Fibroblast of lung (primary cell): ENCODE results near the gene MAPK8. TPM values are rescaled to one million over a fixed set of nuclear protein-coding genes. Genes with fewer than 3 reads are reported as not detected.

Experiments
- DNase-seq, 2 donors: peaks; one replicate each; pipeline versions ENCODE4 v3.0.0 to v3.0.0-alpha.2; 2010; ENCODE audit warnings: low read depth in 2 of 2
- H2AFZ ChIP-seq: 2 replicates; pipeline ENCODE4 v1.5.1; 2012; ENCODE audit warnings: low read length, control low read depth, inconsistent platforms
- H3K27ac ChIP-seq: 2 replicates; pipeline ENCODE4 v1.5.1; 2011; ENCODE audit warnings: low read length, control low read depth; ENCODE audit not compliant: insufficient read depth
- H3K27me3 ChIP-seq: 2 replicates; pipeline ENCODE4 v1.5.1; 2011; ENCODE audit warnings: mild to moderate bottlenecking, low read length; ENCODE audit not compliant: control insufficient read depth, insufficient read depth
- H3K36me3 ChIP-seq: 2 replicates; pipeline ENCODE4 v1.5.1; 2011; ENCODE audit warnings: low read length; ENCODE audit not compliant: control insufficient read depth, insufficient read depth
- H3K4me1 ChIP-seq: 2 replicates; pipeline ENCODE4 v1.5.1; 2011; ENCODE audit warnings: low read length; ENCODE audit not compliant: control insufficient read depth, insufficient read depth; ENCODE audit errors: extremely low read depth
- H3K4me2 ChIP-seq: 2 replicates; pipeline ENCODE4 v1.5.1; 2011; ENCODE audit warnings: low read length, control low read depth; ENCODE audit not compliant: insufficient read depth; ENCODE audit errors: extremely low read depth
- H3K4me3 ChIP-seq, 4 experiments: fragments of 200-600 bp in 1 of 4; sonication (generic) in 1 of 4; replicated peaks in 1 of 4; 2 replicates each; pipeline ENCODE4 v1.5.1; 2011 to 2016; ENCODE audit warnings: low read length in 4 of 4, low read depth in 3 of 4, mild to moderate bottlenecking in 3 of 4, control low read depth in 2 of 4, inconsistent platforms in 1 of 4, mixed read lengths in 1 of 4; ENCODE audit not compliant: insufficient read depth in 1 of 4; ENCODE audit errors: control extremely low read depth in 1 of 4
- H3K79me2 ChIP-seq: 2 replicates; pipeline ENCODE4 v1.5.1; 2012; ENCODE audit warnings: mild to moderate bottlenecking, low read length, inconsistent platforms; ENCODE audit not compliant: control insufficient read depth, insufficient read depth
- H3K9ac ChIP-seq: 2 replicates; pipeline ENCODE4 v1.5.1; 2011; ENCODE audit warnings: mild to moderate bottlenecking, low read length, control low read depth; ENCODE audit not compliant: insufficient read depth
- H3K9me3 ChIP-seq: 2 replicates; pipeline ENCODE4 v1.5.1; 2012; ENCODE audit warnings: low read depth, low read length; ENCODE audit not compliant: control insufficient read depth, insufficient read depth
- H4K20me1 ChIP-seq: 2 replicates; pipeline ENCODE4 v1.5.1; 2011; ENCODE audit warnings: low read length; ENCODE audit not compliant: control insufficient read depth, insufficient read depth; ENCODE audit errors: extremely low read depth
- CTCF ChIP-seq, 2 donors: IDR thresholded peaks in 1 of 2; conservative IDR thresholded peaks in 1 of 2; 1 replicate in 1 of 2; 2 replicates in 1 of 2; pipeline ENCODE4 v1.5.1; 2011 to 2012; ENCODE audit warnings: low read length in 2 of 2, control low read depth in 1 of 2, inconsistent platforms in 1 of 2, low read depth in 1 of 2, mild to moderate bottlenecking in 1 of 2
- EZH2 ChIP-seq: IDR thresholded peaks from 2 replicates; pipeline ENCODE4 v1.5.1; 2012; ENCODE audit warnings: low read length, control low read depth, mild to moderate bottlenecking; ENCODE audit errors: missing control alignments
- polyA plus RNA-seq, 2 donors: library from polyadenylated mRNA; depleted of rRNA in 1 of 2; stranded (reverse) in 1 of 2; unstranded in 1 of 2; fragments of >200 nt; gene quantifications; 2 replicates each; pipeline ENCODE4 v1.2.1, GENCODE V29; 2011 to 2012; ENCODE audit warnings: missing spikeins in 1 of 2
- total RNA-seq: library from RNA; depleted of rRNA; stranded (reverse); fragments of >200 nt; gene quantifications from 2 replicates; pipeline ENCODE4 v1.2.1, GENCODE V29; 2014

The MAPK8 gene
- total and polyA plus RNA-seq, 2 donors (not counting 1 experiment from before 2014, with no cell fraction given), result 29.4 to 53.7 TPM

GRCh38 chr10:48400129-48400849, 93.8 kb downstream of the MAPK8 start:
- H3K9ac ChIP-seq, result no peak overlapping the region
- DNase-seq, result peak in 1 of 2 donors; percentile 72
- no peaks in the 10 kb centered on the region for H3K9me3 ChIP-seq
- H4K20me1 ChIP-seq, result no peaks in the 10 kb centered on the region
- no peak overlapping the region for H3K4me3 ChIP-seq
- peaks cover 13% of the 10 kb centered on the region for H3K4me1 ChIP-seq
- peaks cover 7% of the 10 kb centered on the region for H3K79me2 ChIP-seq
- H2AFZ ChIP-seq, result no peak overlapping the region
- H3K36me3 ChIP-seq, result no peaks in the 10 kb centered on the region
- peak overlapping the region; percentile 15 for H3K4me2 ChIP-seq
- TF ChIP-seq EZH2, result no peak
- TF ChIP-seq CTCF (conservative IDR thresholded peaks at IDR 0.05 in 1 of 2, IDR thresholded peaks at IDR 0.05 in 1 of 2; ENCODE audit: low read depth in 1 of 2, low read length in 2 of 2), result peak in 1 of 2 donors; percentile 2
- peak overlapping the region; percentile 16 for H3K27ac ChIP-seq
- no peaks in the 10 kb centered on the region for H3K27me3 ChIP-seq

- H3K4me2 ChIP-seq, result no peak overlapping the region
- no peak overlapping the region for H3K9ac ChIP-seq
- no peaks in the 10 kb centered on the region for H3K27me3 ChIP-seq
- TF ChIP-seq CTCF (conservative IDR thresholded peaks at IDR 0.05 in 1 of 2, IDR thresholded peaks at IDR 0.05 in 1 of 2; ENCODE audit: low read depth in 1 of 2, low read length in 2 of 2) (no peak), EZH2 (no peak)
- H3K4me3 ChIP-seq, result no peak overlapping the region
- H3K9me3 ChIP-seq, result no peaks in the 10 kb centered on the region
- H3K79me2 ChIP-seq, result peaks cover 7% of the 10 kb centered on the region
- H3K27ac ChIP-seq, result no peak overlapping the region
- H2AFZ ChIP-seq, result no peak overlapping the region
- peaks cover 13% of the 10 kb centered on the region for H3K4me1 ChIP-seq
- no peaks in the 10 kb centered on the region for H4K20me1 ChIP-seq
- no peaks in the 10 kb centered on the region for H3K36me3 ChIP-seq
- DNase-seq, result no peak
Observed at GRCh38 chr10:48400850-48401220, 94.4 kb downstream of the MAPK8 start.

- H3K4me3 ChIP-seq, result no peak overlapping the region
- peak in 1 of 2 donors; percentile 95 for DNase-seq
- no peak overlapping the region for H2AFZ ChIP-seq
- TF ChIP-seq EZH2 (no peak), CTCF (conservative IDR thresholded peaks at IDR 0.05 in 1 of 2, IDR thresholded peaks at IDR 0.05 in 1 of 2; ENCODE audit: low read depth in 1 of 2, low read length in 2 of 2) (no peak)
- H3K79me2 ChIP-seq, result no peaks in the 10 kb centered on the region
- no peaks in the 10 kb centered on the region for H4K20me1 ChIP-seq
- H3K4me1 ChIP-seq, result peaks cover 5% of the 10 kb centered on the region
- no peaks in the 10 kb centered on the region for H3K9me3 ChIP-seq
- no peaks in the 10 kb centered on the region for H3K27me3 ChIP-seq
- no peak overlapping the region for H3K4me2 ChIP-seq
- no peak overlapping the region for H3K9ac ChIP-seq
- no peak overlapping the region for H3K27ac ChIP-seq
- no peaks in the 10 kb centered on the region for H3K36me3 ChIP-seq
Observed at GRCh38 chr10:48404646-48405045, 98.2 kb downstream of the MAPK8 start.
